Measurements from ENCODE around the gene ZNF79.

ZNF79 gene

GRCh38 chr9:127423934-127424675 is at the start of gene ZNF79:
ZNF79 (plus strand) TSS chr9:127424382; CDS start chr9:127424788, 406 bp downstream.
- peak; percentile 86 for DNase-seq

- DNase-seq, result no peak
Observed at GRCh38 chr9:127380479-127380878, 43.7 kb upstream of the ZNF79 start.

- no peak for DNase-seq
Observed at GRCh38 chr9:127382541-127382940, 41.6 kb upstream of the ZNF79 start.

GRCh38 chr9:127384016-127384730 is 40.0 kb upstream of the ZNF79 start:
- DNase-seq, result no peak

GRCh38 chr9:127384901-127385300 is 39.3 kb upstream of the ZNF79 start:
- no peak for DNase-seq

- no peak for DNase-seq
Observed at GRCh38 chr9:127386249-127386648, 37.9 kb upstream of the ZNF79 start.

GRCh38 chr9:127386981-127387380 is 37.2 kb upstream of the ZNF79 start:
- DNase-seq, result no peak

GRCh38 chr9:127388037-127388855 is 35.9 kb upstream of the ZNF79 start:
- peak; percentile 75 for DNase-seq

GRCh38 chr9:127388856-127389238 is 35.3 kb upstream of the ZNF79 start:
- no peak for DNase-seq

- DNase-seq, result no peak
Observed at GRCh38 chr9:127389381-127390247, 34.6 kb upstream of the ZNF79 start.

GRCh38 chr9:127390248-127390545 is 34.0 kb upstream of the ZNF79 start:
- no peak for DNase-seq

GRCh38 chr9:127390563-127390962 is 33.6 kb upstream of the ZNF79 start:
- DNase-seq, result no peak

GRCh38 chr9:127392166-127392565 is 32.0 kb upstream of the ZNF79 start:
- no peak for DNase-seq

GRCh38 chr9:127392976-127393375 is 31.2 kb upstream of the ZNF79 start:
- no peak for DNase-seq

GRCh38 chr9:127393645-127394044 is 30.5 kb upstream of the ZNF79 start:
- DNase-seq, result no peak

GRCh38 chr9:127395497-127396252 is 28.5 kb upstream of the ZNF79 start:
- DNase-seq, result no peak

GRCh38 chr9:127396253-127396807 is 27.9 kb upstream of the ZNF79 start:
- no peak for DNase-seq

GRCh38 chr9:127396808-127397645 is 27.2 kb upstream of the ZNF79 start, which contains the start of gene SLC2A8:
SLC2A8 (plus strand) TSS chr9:127397169; CDS start chr9:127397231, 62 bp downstream.
- DNase-seq, result peak; percentile 77

GRCh38 chr9:127397646-127398274 is 26.4 kb upstream of the ZNF79 start:
- DNase-seq, result peak; percentile 19

GRCh38 chr9:127398275-127398647 is 25.9 kb upstream of the ZNF79 start:
- DNase-seq, result no peak

All from activated CD4-positive, alpha-beta T cell treated with anti-CD3 and anti-CD28 coated beads, Interleukin-2, amount 50 U/mL, for 1 hour (primary cell).